Left renal cortex interstitium (tissue), 4 donors: ENCODE measurements around the gene MYO3A. TPM values are rescaled to one million over a fixed set of nuclear protein-coding genes. Genes with fewer than 3 reads are reported as not detected.

ENCODE experiments used
- DNase-seq, 4 donors: peaks; one replicate each; pipeline ENCODE4 v3.0.0-alpha.2; 2013; ENCODE audit warnings: low read depth in 4 of 4, low spot score in 2 of 4, missing footprints in 1 of 4
- polyA plus RNA-seq, 4 donors: library from polyadenylated mRNA; unstranded; fragments of 120-200 nt; gene quantifications; one replicate each; pipeline ENCODE4 v1.2.1, GENCODE V29; 2013; ENCODE audit not compliant: insufficient read length in 4 of 4

Gene MYO3A, protein sequence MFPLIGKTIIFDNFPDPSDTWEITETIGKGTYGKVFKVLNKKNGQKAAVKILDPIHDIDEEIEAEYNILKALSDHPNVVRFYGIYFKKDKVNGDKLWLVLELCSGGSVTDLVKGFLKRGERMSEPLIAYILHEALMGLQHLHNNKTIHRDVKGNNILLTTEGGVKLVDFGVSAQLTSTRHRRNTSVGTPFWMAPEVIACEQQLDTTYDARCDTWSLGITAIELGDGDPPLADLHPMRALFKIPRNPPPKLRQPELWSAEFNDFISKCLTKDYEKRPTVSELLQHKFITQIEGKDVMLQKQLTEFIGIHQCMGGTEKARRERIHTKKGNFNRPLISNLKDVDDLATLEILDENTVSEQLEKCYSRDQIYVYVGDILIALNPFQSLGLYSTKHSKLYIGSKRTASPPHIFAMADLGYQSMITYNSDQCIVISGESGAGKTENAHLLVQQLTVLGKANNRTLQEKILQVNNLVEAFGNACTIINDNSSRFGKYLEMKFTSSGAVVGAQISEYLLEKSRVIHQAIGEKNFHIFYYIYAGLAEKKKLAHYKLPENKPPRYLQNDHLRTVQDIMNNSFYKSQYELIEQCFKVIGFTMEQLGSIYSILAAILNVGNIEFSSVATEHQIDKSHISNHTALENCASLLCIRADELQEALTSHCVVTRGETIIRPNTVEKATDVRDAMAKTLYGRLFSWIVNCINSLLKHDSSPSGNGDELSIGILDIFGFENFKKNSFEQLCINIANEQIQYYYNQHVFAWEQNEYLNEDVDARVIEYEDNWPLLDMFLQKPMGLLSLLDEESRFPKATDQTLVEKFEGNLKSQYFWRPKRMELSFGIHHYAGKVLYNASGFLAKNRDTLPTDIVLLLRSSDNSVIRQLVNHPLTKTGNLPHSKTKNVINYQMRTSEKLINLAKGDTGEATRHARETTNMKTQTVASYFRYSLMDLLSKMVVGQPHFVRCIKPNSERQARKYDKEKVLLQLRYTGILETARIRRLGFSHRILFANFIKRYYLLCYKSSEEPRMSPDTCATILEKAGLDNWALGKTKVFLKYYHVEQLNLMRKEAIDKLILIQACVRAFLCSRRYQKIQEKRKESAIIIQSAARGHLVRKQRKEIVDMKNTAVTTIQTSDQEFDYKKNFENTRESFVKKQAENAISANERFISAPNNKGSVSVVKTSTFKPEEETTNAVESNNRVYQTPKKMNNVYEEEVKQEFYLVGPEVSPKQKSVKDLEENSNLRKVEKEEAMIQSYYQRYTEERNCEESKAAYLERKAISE (N-terminal part only)
- 10 to 100 TPM in 1 of 4 donors, 1 to 10 TPM in 3; 4.2 to 10.1 (median 6.6) TPM for polyA plus RNA-seq

DNA sequence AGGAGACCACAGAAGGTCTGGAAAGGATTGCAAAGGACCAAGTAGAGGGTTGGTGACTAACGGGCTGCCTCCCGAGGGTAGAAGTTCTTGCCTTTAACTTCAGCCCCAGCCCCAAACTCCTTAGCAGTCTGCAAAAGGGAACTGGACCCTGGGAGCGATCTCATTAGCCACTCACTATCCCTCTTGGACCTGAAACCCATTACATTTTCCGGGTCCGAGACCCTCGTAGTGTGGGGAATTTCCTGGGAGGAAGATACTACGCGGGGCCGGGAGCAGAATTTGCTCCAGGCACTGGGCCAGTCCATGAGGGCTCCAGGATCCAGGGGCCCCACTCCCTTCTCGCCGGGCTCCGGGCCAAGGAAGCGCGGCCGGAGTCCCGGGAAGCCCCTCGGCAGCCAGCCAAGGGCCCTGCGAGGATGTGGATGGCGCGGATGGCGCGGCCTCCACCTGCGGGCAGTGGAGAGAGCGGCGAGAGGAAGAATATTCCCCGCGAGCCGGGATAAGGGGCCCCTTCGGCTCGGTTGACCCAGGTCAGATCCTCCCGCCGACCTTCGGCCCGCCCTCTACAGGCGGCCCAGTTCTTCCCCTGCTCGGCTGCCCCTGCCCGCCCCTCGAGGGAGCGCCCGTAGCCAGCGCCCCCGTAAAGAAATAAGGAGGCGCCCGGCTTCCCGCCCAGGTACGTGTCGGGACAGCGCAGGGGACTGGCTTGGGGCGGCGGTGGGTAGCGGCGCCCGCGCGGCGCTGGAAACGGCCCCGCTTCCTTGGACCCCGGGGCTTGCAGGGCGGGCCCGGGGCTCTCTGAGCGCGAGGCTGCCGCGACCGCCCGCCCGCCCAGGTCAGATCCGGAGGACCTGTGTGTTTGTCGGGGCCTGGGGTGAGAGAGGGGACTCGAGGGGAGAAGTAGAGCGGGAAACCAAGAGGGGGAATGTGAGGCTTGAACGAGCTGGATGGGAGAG is at the start of gene MYO3A:
MYO3A (plus strand) TSS at position 577 of the 956 bp plus-strand sequence. CDS start 17,882 bp downstream, outside the sequence.
- DNase-seq: no peak

- DNase-seq: no peak
Measured at GRCh38 chr10:25888627-25889026, 45.4 kb upstream of the MYO3A start.

- DNase-seq: no peak
Measured at GRCh38 chr10:25890995-25891394, 43.0 kb upstream of the MYO3A start.

DNA sequence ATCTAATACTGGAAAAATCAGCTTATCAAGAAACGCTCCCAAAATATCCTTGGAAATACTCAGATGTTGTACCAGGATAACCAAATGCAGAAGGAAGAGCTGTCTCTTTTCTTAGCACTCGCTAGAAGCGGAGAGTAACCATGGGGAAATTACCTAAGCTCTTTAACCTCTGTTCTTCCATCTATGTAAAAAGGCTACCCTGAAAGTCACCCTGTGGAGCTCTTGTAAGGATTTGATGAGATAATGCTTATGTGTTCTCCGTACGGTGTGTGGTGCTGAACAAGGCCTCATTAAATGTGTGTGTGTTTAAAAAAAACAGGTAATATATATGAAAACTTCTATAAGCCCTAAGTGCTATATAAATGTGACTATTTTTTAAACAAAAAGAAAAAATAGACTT is 38.2 kb upstream of the MYO3A start:
- no peak for DNase-seq

GRCh38 chr10:25896421-25896820 is 37.6 kb upstream of the MYO3A start:
- no peak for DNase-seq

DNA sequence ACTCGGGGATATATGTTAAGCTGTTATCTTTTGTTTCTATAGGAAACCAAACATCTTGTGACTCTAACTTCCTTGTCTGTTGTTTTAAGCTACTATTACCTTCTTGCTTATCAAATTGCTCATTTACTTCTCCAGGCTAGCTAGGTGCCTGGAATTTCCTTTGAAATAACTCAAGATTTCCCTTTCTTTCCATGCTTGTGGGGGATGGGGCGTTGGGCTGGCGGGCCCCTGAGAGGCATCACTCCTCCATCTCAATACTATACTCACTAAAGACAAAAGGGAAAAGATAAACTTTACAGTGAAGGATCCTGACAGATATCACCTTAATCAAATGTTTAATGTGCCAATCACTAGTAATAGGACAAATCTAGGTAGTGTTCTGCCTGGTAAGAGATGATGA is 34.7 kb upstream of the MYO3A start:
- no peak for DNase-seq

GRCh38 chr10:25901199-25901598 is 32.8 kb upstream of the MYO3A start:
- DNase-seq: no peak

DNA sequence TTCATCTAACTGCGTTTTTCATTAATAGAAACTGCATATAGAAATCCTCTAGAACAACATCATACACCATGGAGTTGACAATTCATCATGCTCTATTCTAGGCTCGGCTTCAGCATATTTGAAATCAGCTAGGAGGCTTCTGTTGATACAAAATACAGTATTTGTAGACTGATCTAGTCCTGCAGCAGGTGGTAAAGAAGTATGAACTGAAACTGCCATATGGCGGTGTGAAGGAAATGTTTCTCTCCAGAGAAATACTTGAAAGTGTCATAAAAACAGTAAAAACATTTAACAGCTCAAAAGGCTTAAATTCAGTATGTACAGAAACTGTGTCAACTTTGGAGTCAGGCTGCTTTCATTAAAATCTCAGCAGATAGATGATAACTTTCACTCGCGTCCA is 32.0 kb upstream of the MYO3A start:
- DNase-seq: no peak

- no peak for DNase-seq
Measured at GRCh38 chr10:25907261-25907660, 26.8 kb upstream of the MYO3A start.

DNA sequence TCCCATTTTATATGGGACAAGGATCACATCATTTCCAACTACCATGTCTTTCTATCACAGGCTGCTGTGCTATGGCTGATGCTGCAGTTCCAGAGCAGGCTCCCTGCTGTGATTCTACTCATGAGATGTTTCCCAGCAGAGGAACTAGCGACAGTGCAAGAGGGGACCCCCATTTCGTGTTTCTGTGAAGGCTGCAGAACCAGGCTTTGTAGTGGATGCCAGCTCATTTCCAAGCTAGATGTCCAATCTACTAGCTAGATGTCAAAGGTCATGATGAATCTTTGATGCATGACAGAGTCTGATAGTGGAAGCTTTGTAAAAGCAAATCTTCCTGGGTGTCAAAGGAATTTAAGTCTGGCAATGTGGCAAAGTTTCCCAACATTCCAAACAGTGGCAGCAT is 21.2 kb upstream of the MYO3A start:
- no peak for DNase-seq

GRCh38 chr10:25914776-25915175 is 19.3 kb upstream of the MYO3A start:
- no peak for DNase-seq

DNA sequence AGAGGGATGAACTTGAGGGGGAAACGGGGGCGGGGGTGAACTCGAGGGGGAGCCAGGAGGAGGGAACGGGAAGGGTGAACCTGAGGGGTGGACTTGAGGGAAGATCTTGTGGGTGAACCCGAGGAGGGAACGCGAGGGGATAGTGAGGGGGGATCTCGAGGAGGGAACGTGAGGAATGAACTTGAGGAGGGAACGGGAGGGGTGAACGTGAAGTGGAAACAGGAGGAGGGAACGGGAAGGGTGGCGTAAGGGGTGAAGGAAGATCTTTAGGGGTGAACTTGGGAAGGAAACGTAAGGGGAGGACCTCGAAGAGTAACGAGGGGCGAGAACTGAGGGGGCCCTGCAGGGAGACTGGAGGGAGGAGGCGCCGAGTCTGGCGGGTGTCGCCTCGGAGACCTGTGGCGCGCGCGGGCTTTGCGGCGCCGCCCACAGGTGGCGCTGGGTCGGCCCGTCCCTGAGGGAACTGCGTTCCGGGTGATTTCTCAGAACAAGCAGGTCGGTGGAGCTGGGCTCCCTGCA is 651 bp downstream of the MYO3A start:
- peak in 3 of 4 donors; percentile 33 to 60 (median 44) for DNase-seq

DNA sequence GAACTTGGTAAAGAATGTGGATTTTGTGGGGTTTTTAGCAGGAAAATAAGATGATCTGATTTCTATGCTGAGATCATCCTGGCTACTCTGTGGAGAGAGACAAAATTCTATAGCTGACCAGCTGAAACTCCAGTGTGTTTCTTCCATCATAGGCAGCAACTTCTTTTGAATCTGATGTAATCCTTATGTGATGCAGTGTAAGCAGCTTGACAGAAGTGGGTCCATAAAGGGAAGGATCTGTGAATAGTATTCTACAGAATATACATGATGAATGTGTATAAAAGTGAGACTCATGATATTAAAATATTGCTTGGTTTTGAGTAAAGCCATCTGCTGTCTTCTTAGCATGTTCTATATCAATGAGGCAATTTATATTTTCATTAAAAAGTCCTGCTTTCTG is 4.4 kb downstream of the MYO3A start:
- no peak for DNase-seq

- no peak for DNase-seq
Measured at GRCh38 chr10:25944771-25945170, 10.7 kb downstream of the MYO3A start.

DNA sequence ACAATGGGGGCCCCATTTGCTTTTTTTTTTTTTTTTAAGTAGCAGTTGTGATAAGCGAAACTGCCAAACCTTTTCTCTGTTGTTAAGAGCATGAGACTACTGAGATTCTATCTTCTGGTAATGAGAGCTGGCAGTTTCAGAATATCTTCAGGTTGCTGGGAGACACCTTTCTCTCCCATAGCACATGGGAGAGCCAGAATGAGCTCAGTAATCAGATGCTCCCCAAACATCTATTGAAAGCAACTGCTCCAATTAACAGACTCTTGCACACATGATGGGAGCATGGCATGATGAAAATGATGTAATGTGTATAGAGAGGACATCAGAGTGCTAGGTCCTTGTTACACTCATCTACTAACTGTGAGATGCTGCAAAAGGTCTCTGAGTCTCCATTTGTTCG is 18.8 kb downstream of the MYO3A start:
- DNase-seq: no peak

DNA sequence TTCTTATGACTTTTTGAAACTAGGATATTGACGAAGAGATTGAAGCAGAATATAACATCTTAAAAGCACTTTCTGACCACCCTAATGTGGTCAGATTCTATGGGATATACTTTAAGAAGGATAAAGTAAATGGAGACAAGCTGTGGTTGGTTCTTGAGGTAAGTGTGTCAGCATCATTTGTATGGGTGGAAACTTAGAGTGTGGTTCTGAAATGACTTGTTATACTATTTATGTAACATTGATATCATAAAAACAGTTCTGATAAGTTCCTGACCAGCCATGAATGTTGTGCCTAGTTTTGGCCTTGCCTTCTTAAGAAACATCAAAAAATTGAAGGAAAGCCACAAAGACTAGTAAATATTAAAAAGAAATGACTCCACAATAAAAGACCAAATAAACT is 20.8 kb downstream of the MYO3A start:
- DNase-seq: no peak

- no peak for DNase-seq
Measured at GRCh38 chr10:25959540-25960232, 25.7 kb downstream of the MYO3A start.

DNA sequence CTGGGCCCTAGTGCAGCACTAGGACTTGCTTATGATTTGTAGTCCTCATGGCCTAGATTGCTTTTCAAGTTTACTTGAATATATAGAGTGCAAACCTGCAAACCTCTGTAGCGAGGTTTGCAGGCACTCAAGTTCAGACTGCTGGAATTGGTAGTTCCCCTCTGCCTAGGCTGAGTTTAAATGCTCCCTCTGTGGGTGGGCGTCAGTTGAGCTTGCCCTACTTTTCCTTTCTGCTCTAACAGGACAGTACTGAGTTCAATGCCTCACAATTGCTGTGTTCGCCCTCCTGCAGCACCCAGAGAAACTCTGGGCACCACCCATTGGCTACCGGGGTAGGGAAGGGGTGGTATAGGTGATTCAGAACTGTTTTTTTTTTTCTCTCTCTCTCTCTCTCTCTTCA is 31.6 kb downstream of the MYO3A start:
- DNase-seq: no peak

DNA sequence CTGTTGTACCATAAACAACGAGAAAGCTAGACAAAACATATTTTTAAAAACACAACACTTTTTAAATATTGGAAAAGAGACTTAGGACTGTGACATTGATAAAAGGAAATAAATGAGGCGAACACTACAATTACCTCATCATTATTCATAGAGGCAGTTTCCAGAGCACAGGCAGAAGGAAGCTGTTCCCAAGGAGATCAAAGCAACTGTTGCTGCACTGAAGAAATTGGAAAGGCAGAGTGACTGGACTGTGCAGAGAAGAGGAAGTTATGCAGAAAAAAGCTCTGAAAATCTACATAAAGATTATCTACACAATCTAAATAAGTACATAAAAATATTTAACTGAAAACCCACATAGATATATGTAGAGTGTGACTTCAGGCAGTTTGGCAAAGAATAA is 32.8 kb downstream of the MYO3A start:
- peak in 1 of 4 donors; percentile 2 for DNase-seq
